ENCODE results near the gene CASP14.

- TF ChIP-seq CTCF (IDR thresholded peaks at IDR 0.05) (no peak), POLR2A (IDR thresholded peaks at IDR 0.05) (no peak)
Observed at GRCh38 chr19:15104003-15104402, 54.7 kb downstream of the CASP14 start.

All from uterus (tissue), 2 donors.